ENCODE measurements around the gene MMP24OS.

- TF ChIP-seq TAF1 (IDR thresholded peaks at IDR 0.05; ENCODE audit: borderline replicate concordance, insufficient read depth, low read length) (no peak), POLR2AphosphoS5 (IDR thresholded peaks at IDR 0.05; ENCODE audit: low read depth, low read length) (no peak), SIN3A (IDR thresholded peaks at IDR 0.05; ENCODE audit: borderline replicate concordance, insufficient read depth, low read length) (no peak), FOXP2 (optimal IDR thresholded peaks at IDR 0.05; ENCODE audit: borderline replicate concordance, extremely low read depth, extremely low read length, insufficient read depth) (no peak)
- TF ChIP-seq, protein P1, sequence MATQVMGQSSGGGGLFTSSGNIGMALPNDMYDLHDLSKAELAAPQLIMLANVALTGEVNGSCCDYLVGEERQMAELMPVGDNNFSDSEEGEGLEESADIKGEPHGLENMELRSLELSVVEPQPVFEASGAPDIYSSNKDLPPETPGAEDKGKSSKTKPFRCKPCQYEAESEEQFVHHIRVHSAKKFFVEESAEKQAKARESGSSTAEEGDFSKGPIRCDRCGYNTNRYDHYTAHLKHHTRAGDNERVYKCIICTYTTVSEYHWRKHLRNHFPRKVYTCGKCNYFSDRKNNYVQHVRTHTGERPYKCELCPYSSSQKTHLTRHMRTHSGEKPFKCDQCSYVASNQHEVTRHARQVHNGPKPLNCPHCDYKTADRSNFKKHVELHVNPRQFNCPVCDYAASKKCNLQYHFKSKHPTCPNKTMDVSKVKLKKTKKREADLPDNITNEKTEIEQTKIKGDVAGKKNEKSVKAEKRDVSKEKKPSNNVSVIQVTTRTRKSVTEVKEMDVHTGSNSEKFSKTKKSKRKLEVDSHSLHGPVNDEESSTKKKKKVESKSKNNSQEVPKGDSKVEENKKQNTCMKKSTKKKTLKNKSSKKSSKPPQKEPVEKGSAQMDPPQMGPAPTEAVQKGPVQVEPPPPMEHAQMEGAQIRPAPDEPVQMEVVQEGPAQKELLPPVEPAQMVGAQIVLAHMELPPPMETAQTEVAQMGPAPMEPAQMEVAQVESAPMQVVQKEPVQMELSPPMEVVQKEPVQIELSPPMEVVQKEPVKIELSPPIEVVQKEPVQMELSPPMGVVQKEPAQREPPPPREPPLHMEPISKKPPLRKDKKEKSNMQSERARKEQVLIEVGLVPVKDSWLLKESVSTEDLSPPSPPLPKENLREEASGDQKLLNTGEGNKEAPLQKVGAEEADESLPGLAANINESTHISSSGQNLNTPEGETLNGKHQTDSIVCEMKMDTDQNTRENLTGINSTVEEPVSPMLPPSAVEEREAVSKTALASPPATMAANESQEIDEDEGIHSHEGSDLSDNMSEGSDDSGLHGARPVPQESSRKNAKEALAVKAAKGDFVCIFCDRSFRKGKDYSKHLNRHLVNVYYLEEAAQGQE (IDR thresholded peaks at IDR 0.05; ENCODE audit: insufficient read depth in 1 of 2, low read depth in 2 of 2, low read length in 2 of 2), result no peak
Observed at GRCh38 chr20:35240811-35241293, 37.1 kb downstream of the MMP24OS start.

Data from PFSK-1 (cell line).